Right lobe of liver (tissue), 6 donors: Measurements from ENCODE around the gene PSEN1. TPM values are rescaled to one million over a fixed set of nuclear protein-coding genes. Genes with fewer than 3 reads are reported as not detected.

ENCODE experiments used
- ATAC-seq, 4 donors: fragments of 200-7000 bp; cut with Tn5 transposase; one replicate each; pipeline ENCODE4 v1.9.1; 2020; ENCODE audit warnings: mild to moderate bottlenecking in 4 of 4, moderate library complexity in 4 of 4
- DNase-seq, 3 donors: peaks; one replicate each; pipeline ENCODE4 v3.0.0-alpha.2; 2020
- H3K27ac ChIP-seq, 3 donors: fragments of 200-600 bp; one replicate each; pipeline ENCODE4 v1.8.0; 2022
- H3K27me3 ChIP-seq, 2 donors: fragments of 200-600 bp; one replicate each; pipeline ENCODE4 v1.8.0; 2022
- H3K36me3 ChIP-seq, 4 donors: fragments of 200-600 bp; sonication (generic) in 1 of 4; one replicate each; pipeline versions ENCODE4 v1.5.1 to v1.8.0; 2017 to 2022; ENCODE audit warnings: control low read depth in 1 of 4
- H3K4me1 ChIP-seq, 4 donors: fragments of 200-600 bp; sonication (generic) in 1 of 4; one replicate each; pipeline versions ENCODE4 v1.5.1 to v1.8.0; 2017 to 2022; ENCODE audit warnings: control low read depth in 1 of 4
- H3K4me3 ChIP-seq, 3 donors: fragments of 200-600 bp; one replicate each; pipeline ENCODE4 v1.8.0; 2022
- H3K9me3 ChIP-seq, 4 donors: fragments of 200-600 bp; sonication (generic) in 1 of 4; one replicate each; pipeline versions ENCODE4 v1.5.1 to v1.8.0; 2017 to 2022; ENCODE audit warnings: control low read depth in 1 of 4
- POLR2A ChIP-seq: fragments of 450-650 bp; IDR thresholded peaks from one replicate; pipeline ENCODE4 v1.6.1; 2017; ENCODE audit warnings: antibody characterized with exemption, mild to moderate bottlenecking
- WGBS: methylation state at CpG from one replicate; pipeline ENCODE4 v1.1.6; 2018; ENCODE audit warnings: low coverage, low lambda C conversion rate; ENCODE audit not compliant: insufficient coverage; ENCODE audit errors: missing lambda C conversion rate; 5-methylcytosine and 5-hydroxymethylcytosine counted together
- intact Hi-C, 2 donors: fragments of 100-400 bp; cut with DNase I; formaldehyde crosslinking; loops; one replicate each; pipeline versions ENCODE4 v1.11.2 to v1.14.1; 2022
- total RNA-seq, 6 experiments: library from RNA; depleted of rRNA in 2 of 6; stranded (reverse); fragments of >200 nt in 2 of 6; fragmentation: NEBNext Ultra II Directional in 3 of 6; extraction: Animal tissue kit (Norgen Biotek cat#: 25700) in 3 of 6; gene quantifications; one replicate each; pipeline versions ENCODE4 v1.1.0 to v1.2.4, GENCODE V29; 2016 to 2023
- TF ChIP-seq, protein P1 (sequence below), 4 donors: fragments of 200-600 bp in 3 of 4; fragments of 450-650 bp in 1 of 4; IDR thresholded peaks; one replicate each; pipeline versions ENCODE4 v1.5.1 to v1.8.0; 2016 to 2022; ENCODE audit warnings: antibody characterized with exemption in 4 of 4, mild to moderate bottlenecking in 2 of 4
- donor health status: DM: no; HTN: yes; CAD: no.
- donor health status: DM: no; HTN: no; CAD: no.
- donor health status: DM: no; HTN: no; CAD: no.
- donor health status: DM: no; HTN: yes; CAD: no.
- donor health status: DM: no; HTN: yes; CAD: no.

PSEN1 gene
- total RNA-seq, 6 experiments from 2014 or later = 22.5 to 28.2 (median 25.0) TPM

DNA sequence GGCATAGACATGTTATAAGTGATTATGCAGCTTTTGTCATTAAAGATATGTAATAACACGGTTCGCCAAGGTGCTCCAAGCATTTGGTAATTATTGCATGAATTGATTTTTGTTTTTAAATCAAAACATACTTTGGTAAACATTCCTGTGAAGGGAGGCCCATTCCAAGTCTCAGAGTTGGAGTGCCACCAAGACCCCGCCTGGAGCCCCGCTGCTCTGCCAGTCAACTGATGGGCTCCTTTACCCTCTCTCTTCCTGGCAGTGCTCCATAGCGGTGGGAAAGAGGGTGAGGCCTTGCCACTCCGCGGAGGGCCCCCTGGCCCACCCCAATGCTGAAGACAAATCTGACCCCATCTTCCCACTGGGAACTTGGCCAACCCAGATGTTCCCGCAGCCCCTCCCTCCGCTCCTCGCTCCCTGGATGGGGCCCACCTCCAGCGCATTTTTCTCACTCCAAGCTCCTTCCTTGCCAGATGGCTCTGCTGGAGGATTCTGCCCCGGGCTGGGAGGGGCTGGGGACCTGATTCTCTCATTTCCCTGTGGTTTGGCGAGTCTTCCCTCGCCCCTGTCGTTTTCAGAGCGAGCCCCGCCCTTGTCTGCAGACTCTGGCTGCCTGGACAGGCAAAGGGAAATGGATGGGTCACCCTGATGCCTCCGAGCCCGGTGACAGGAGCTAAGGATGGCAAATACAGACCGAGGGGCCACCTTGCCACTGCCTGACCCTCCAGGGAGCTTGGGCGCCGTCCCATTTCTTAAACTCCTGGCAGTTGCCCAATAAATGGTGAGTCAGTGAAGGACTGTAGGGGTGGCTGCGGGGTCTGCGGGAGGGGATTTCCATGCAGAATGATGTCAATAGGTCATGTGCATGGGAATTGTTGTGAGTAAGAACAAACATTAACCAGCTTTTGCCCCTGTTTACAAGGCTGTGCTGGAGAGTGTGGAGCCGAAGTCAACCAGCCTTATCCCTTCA is 91.8 kb downstream of the PSEN1 start:
- H3K4me1 ChIP-seq = no peaks in the 10 kb centered on the region
- peak overlapping the region in 1 of 3 donors; percentile 38 for H3K27ac ChIP-seq
- WGBS = 49% methylated on average over 17 of the region's 25 CpGs
- no peak overlapping the region for H3K4me3 ChIP-seq
- DNase-seq = no peak
- TF ChIP-seq POLR2A = no peak
- TF ChIP-seq, protein P1, sequence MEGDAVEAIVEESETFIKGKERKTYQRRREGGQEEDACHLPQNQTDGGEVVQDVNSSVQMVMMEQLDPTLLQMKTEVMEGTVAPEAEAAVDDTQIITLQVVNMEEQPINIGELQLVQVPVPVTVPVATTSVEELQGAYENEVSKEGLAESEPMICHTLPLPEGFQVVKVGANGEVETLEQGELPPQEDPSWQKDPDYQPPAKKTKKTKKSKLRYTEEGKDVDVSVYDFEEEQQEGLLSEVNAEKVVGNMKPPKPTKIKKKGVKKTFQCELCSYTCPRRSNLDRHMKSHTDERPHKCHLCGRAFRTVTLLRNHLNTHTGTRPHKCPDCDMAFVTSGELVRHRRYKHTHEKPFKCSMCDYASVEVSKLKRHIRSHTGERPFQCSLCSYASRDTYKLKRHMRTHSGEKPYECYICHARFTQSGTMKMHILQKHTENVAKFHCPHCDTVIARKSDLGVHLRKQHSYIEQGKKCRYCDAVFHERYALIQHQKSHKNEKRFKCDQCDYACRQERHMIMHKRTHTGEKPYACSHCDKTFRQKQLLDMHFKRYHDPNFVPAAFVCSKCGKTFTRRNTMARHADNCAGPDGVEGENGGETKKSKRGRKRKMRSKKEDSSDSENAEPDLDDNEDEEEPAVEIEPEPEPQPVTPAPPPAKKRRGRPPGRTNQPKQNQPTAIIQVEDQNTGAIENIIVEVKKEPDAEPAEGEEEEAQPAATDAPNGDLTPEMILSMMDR (IDR thresholded peaks at IDR 0.05) = no peak
- intact Hi-C loops = no loop called here
- no peaks in the 10 kb centered on the region for H3K27me3 ChIP-seq
- no peaks in the 10 kb centered on the region for H3K9me3 ChIP-seq
- ATAC-seq = peak; percentile 15 to 82 (median 29)
- H3K36me3 ChIP-seq = peaks cover 0 to 3% (median 0%) of the 10 kb centered on the region in 4 donors

DNA sequence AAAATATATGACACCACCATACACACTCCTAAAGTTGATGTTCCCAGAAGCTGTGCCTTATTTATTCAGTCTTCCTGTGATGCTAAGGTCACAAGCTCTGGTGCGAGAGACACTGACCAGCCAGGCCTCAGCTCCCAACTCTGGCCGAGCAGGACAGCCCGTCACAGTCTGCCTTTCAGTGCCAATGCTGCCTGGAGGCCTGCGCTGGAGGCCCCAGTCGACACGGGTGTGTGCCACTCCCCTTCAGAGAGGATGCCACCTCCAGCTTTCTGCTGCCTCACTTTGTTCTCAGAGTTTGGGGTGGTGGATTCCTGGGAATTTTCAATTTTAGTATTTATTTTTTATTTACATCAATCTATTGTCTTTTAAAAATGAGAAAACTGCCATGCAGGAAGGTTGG is 93.7 kb downstream of the PSEN1 start:
- 80% methylated on average over 2 of the region's 6 CpGs for WGBS
- no peak for DNase-seq
- intact Hi-C loops = no loop called here

DNA sequence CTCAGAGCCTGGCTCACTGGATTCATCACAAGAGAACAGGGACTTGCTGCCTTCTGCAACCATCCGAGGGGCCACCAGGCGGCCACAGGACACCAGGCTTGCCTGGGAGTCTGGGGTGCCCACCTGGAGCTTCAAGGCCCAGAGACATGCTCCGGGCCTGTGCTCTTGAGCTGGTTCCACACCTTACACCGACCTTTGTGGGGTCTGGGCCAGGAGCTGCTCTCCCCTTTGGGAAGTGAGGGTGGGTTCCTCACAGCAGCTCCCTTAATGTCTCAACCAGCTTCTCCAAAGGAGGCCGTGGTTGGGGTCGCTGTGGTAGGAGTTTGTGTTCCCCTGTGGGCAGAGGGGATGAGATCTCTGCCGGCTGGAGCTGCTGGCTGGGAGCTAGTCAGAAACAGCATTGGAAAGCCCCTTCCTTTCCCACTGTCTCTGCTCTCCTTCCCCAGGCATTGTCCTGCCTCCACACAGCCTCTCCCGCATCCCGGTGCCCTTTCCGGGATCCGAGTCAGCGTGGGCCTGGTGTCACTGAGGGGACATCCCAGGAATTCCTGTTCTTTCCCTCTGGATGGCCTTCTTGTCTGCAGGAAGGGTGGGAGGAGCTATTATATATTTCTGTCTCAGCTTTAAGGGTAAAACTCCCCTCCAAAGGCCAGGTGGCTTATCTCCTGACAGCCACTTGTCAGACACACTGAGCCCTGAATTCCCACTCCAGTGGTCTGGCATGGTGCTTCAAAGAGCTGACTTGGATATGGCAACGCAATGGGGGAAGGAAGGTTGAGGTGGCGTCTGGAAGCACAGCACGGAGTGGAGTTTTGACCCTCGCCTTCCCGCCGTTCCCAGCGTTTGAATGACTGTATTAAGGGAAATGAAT is 95.9 kb downstream of the PSEN1 start:
- peak overlapping the region in 1 of 3 donors; percentile 4 for H3K27ac ChIP-seq
- intact Hi-C loops = no loop called here
- no peaks in the 10 kb centered on the region for H3K9me3 ChIP-seq
- 50% methylated on average over 12 of the region's 19 CpGs for WGBS
- peaks cover 0 to under 1% (median 0%) of the 10 kb centered on the region in 4 donors for H3K4me1 ChIP-seq
- no peak overlapping the region for H3K4me3 ChIP-seq
- DNase-seq (no peak), ATAC-seq (peak; percentile 35 to 45 (median 40))
- no peaks in the 10 kb centered on the region for H3K27me3 ChIP-seq
- TF ChIP-seq POLR2A = no peak
- TF ChIP-seq, protein P1 (IDR thresholded peaks at IDR 0.05) = no peak
- H3K36me3 ChIP-seq = no peaks in the 10 kb centered on the region

More for the DNA sequence above, 93.7 kb downstream of the PSEN1 start:
- Histone ChIP-seq H3K4me3 (no peak overlapping the region), H3K27ac (no peak overlapping the region), H3K27me3 (no peaks in the 10 kb centered on the region), H3K4me1 (no peaks in the 10 kb centered on the region), H3K9me3 (no peaks in the 10 kb centered on the region), H3K36me3 (no peaks in the 10 kb centered on the region)
- ATAC-seq = no peak
- TF ChIP-seq, protein P1 (IDR thresholded peaks at IDR 0.05) = no peak
- TF ChIP-seq POLR2A = no peak

DNA sequence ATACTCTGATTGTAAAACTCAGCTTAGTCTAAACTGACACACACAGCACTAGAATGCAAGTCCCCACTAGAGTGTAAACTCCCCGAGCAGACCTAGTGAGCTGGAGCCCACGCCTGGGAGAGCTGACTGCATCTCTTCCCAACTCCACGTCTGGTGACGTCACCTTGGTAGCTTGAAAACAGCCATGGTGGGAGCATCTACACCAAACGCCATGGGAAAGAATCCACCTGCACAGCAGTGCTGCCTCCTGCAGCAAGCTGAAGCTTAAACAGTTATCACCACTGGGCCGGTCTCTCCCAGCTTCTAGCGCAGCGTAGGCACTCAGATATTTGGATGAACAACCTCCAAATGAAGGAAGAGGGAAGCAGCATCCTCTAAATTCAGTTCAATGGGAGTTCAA is 96.7 kb downstream of the PSEN1 start:
- intact Hi-C loops = no loop called here
- Histone ChIP-seq H3K27ac (no peak overlapping the region), H3K4me1 (peaks cover 0 to 8% (median 0%) of the 10 kb centered on the region in 4 donors), H3K9me3 (no peaks in the 10 kb centered on the region), H3K27me3 (no peaks in the 10 kb centered on the region), H3K4me3 (no peak overlapping the region), H3K36me3 (no peaks in the 10 kb centered on the region)
- 88% methylated on average over 6 of the region's 8 CpGs for WGBS
- no peak for TF ChIP-seq POLR2A
- TF ChIP-seq, protein P1 (IDR thresholded peaks at IDR 0.05) = no peak
- ATAC-seq (no peak), DNase-seq (no peak)
